NOMO-1 (cell line): ENCODE measurements around the gene RNPS1.
"Not testable (repeated sequence)": the region's sequence is repeated elsewhere in the genome, so short reads cannot be mapped to it uniquely, and the experiment has no call there.

Experiments
- DNase-seq, 2 experiments: peaks; one replicate each; lab custom pipeline; 2025; ENCODE audit not compliant: unreplicated experiment in 2 of 2; lab: John Stamatoyannopoulos, UW

Gene RNPS1

GRCh38 chr16:2282866-2283555 lies 15.1 kb upstream of the RNPS1 start:
- DNase-seq = no peak

DNA sequence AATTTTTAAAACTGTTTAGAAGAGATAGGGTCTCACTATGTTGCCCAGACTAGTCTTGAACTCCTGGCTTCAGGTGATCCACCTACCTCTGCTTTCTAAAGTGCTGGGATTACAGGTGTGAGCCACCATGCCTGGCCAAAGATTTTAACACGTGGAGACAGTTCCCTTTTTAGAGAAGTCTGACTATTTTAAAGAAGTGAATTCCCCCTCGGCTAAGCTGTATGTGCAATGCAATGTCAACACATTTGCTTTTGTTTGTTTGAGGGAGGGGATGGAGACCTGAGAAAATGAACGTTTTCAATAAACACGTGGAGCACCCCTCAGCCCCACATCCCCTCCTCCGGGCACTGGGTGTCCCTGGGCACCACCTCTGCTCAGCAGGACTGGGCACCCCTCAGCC lies 14.3 kb upstream of the RNPS1 start:
- DNase-seq = peak in 1 of 2 experiments; percentile 7

- DNase-seq = no peak
Measured at GRCh38 chr16:2280981-2281542, 13.1 kb upstream of the RNPS1 start.

DNA sequence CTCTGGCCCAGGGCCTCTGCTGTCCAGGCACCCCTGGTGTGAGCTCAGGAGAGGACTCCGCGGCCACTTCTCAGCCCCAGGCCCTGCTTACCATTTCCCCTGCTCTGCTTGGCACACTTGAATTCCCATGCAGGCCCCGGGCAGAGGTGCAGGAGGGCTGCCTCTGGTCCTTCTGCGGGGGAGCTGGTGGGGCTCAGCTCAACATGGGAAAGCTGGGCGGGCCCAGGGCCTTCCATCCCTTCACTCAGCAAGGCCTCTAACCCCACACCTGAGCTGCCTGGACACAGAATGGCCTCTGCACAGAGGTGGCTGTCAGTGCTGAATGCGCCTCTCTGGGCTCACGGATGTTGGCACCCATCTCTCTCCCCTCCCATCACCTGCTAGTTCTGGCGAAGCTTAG lies 12.5 kb upstream of the RNPS1 start:
- no peak for DNase-seq

- DNase-seq = no peak
Measured at GRCh38 chr16:2278956-2279800, 11.3 kb upstream of the RNPS1 start.

DNA sequence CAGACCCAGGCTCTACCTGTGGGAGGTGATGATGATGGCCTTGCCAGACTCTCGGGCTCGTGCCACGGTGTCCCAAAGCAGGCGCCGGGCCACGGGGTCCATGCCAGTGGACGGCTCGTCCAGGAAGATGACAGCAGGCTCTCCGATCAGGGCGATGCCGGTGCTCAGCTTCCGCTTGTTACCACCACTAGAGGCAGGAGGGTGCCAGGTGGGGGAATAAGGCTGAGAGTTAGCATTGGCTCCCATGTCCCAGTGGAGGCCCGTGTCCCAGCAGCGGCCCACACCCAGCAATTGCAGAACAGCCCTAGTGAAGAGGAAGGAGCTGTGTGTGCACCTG lies 10.3 kb upstream of the RNPS1 start:
- no peak for DNase-seq

- DNase-seq = no peak
Measured at GRCh38 chr16:2277466-2278271, 9.7 kb upstream of the RNPS1 start.

- DNase-seq = no peak
Measured at GRCh38 chr16:2276368-2277195, 8.7 kb upstream of the RNPS1 start.

GRCh38 chr16:2275476-2276367 lies 7.8 kb upstream of the RNPS1 start:
- no peak for DNase-seq

DNA sequence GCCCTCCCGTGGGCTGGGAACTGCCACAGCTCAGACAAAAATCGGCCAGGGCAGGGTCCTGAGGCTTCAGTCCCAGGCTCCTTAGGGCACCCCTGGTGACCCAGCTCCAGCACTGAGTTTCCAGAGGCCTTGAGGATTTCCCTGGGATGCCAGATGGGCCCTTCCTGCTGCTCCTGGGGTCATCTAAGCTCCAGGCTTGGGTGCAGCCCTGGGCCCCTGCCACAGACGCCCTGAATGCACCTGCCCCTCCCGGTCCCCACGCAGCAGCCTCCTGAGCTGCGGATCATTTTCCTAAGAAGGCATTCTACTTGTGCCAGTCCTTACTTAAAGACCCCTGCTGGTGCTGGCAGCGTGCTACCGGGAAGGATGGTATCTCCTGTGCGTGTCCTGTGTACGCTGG lies 6.0 kb upstream of the RNPS1 start:
- DNase-seq = no peak

- DNase-seq = no peak
Measured at GRCh38 chr16:2273484-2273883, 5.6 kb upstream of the RNPS1 start.

GRCh38 chr16:2271848-2272461 lies 4.0 kb upstream of the RNPS1 start:
- no peak for DNase-seq

GRCh38 chr16:2270588-2271470 lies 2.9 kb upstream of the RNPS1 start:
- no peak for DNase-seq

DNA sequence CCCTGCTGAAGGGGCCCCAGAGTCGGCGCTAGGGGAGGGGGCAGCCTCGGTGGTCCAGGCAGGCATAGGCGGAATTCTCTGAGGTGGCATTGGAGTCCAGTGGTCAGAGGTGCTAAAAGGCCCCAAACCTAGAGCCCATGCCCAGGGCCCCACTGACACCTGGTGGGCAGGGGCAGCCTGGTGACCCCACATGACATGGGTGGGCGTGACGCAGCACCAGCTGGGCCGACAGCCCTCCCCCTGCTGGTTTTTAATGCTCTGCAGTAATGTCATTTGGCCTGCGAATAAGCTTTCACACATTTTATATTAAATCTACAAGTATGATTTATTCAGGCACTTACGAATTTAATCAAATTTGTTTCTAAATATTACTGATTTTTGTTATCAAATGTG lies 2.1 kb upstream of the RNPS1 start:
- no peak for DNase-seq

GRCh38 chr16:2267505-2267912 lies 417 bp downstream of the RNPS1 start:
- peak in 1 of 2 experiments; percentile 79 for DNase-seq

DNA sequence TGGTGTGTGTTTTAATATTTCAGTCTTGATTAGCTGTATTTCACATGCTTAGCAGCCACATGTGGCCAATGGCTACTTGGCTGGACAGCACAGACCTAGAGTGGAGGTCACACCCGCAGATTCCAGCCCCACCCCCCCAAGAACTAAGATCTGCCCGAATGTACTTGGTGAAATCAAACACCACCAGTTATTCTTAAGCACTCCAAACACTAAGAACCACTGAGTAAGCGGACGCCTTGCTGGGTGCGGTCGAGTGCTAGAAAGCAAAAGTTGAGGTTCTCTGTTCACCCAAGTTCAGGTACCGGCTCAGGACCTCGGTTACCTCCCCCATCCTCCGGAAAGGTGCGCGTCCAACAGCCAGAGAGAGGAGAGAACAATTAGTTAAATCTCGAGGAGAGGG lies 1.0 kb downstream of the RNPS1 start:
- DNase-seq = not testable (repeated sequence)

DNA sequence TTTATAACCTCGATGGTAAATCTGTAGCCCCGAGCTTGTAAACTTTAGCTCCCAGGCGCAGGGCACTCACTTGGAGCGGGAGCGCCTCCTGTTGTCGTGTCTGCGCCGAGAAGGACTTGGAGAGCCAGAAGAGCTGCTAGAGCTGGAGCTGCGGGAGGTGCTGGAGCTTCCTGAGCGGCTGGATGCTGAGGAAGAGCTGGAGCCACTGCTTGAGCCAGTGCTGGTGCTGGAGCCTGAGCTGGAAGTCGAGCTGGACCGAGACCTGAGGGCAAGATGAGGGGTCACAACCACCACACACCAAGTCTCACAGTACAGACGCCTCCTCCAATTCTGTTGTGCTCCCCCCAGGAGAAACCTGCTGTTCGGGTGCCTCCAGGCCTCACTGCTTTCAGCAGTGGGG lies 4.9 kb downstream of the RNPS1 start:
- not testable (repeated sequence) for DNase-seq

DNA sequence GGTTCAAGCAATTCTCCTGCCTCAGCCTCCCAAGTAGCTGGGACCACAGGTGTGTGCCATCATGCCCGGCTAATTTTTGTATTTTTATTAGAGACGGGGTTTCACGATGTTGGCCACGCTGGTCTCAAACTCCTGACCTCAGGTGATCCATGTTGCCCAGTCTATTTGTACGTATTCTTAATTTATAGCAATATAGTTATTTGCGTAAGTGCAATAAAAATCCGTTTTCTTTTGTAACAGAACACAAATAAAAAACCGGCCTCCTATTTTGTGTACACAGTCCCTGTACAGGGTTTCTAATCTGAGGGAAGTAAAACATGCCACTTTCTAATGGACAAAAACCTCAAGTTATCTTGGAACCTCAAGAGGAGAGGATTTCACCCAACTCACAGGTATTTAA lies 7.7 kb downstream of the RNPS1 start:
- no peak for DNase-seq
